ENCODE measurements around the gene UNC93B1.
"Not testable (repeated sequence)": the region's sequence is repeated elsewhere in the genome, so short reads cannot be mapped to it uniquely, and the experiment has no call there.

UNC93B1 gene

DNA sequence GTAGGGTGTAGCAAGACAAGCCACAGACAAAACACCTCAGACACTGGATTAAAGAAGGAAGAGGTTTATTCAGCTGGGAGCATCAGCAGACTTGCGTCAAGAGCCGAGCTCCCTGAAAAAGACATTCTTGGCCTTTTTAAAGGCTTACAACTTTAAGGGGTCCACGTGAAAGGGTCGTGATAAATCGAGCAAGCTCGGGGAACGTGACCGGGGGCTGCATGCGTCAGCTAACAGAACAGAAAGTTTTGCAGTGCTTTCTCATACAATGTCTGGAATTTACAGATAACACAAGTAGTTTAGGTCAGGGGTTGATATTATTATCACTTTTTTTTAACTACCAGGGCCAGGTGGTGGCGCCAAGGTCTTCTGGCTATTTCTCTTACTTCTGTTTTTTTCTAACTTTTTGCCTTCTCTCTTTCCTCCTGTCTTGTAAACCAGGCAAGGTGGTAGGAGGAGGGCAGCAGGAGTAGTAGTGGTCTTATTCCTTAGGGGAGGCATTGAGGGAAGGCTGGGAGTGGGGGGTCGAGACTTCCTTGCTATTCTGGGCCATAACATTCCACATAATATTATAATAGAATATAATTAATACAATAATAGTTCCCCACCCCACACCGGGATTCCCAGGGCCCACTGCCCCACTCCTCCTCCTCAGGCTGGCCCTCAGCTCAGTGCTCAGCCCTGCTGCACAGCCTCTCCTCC is 5.6 kb upstream of the UNC93B1 start:
- no peak for DNase-seq (ENCODE audit: low spot score)

DNA sequence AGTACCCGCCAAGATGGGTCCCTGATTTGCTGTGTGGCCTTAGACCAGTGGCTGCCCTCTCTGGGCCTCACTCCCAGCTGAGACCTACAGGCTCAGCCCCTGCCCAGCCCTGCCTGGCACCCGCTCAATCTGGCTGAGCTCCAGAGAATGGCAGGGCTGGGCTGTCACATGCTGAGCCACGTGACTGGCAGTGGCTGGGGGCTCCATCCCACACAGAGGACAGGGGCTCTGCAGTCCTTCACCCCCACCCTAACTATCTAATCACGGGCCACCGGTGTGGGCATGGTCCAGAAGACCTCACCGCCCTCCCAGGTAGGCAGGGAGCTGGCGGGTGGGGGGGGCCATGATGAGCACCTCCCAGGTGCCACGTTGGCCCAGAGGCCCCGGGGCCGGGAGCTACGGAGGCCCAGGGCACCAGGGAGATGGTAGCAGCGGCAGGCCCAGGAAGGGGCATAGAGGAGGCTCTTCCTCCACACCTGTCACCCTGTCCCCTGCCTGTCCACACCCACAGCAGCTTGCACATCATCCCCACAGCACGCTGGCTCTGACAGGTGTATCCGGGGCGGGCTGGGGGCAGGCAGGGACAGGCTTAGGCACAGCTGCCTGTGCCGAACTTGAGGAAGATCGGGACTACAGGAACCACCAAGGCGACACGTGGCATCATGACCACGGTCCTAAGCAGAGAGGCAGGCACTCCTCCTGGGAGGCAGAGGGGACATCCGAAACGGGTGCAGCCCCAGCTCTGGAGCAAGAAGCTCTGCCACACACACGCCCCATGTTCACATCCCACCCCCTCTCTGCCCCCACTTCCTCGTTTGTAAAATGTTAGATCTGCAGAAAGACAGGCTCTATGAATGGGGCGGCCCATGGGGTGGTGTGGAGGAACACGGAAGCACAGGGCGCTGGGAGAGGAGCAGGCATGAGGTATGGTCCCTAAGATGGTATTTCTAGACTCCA is 4.8 kb upstream of the UNC93B1 start:
- no peak for DNase-seq (ENCODE audit: low spot score)

DNA sequence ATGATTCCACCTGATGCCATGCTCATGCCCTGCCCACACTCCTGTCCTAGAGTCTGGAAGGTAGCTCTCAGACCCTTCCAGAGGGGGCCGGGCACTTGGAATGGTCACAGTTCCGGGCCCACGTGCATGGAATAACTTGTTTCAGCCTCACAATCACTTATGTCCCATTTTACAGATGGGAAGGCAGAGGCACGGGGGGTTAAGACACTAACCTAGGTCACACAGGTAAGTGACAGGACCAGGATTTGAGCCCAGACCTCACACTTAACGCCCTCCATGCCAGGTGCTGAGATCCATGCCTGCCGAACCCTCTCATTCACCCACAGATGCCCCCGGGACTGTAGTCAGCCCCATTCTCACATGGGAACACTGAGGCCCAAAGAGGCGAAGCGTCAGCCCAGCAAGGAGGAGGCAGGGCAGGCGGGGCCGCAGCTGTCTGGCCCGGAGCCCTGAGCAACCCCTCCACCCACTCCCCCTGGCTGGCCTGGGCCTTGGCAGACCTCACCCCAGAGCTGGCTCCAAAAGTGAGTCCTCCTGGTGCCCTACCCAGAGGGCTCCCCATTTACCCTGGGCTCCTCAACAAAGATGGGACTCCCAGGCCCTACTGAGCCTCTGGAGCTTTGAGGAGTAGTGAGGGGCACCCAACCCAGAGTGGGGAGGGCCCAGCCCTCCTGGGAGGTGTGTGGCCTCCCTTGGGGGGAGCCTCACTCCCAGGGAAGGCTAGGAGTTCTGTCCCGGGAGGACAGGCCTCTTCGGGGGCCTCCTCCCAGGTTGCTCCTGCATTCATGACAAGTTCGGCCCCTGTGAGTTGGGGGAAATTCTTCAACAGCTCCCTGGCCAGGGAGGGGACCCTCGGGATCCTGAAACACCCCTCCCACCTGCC is 3.8 kb upstream of the UNC93B1 start:
- no peak for DNase-seq (ENCODE audit: low spot score)

DNA sequence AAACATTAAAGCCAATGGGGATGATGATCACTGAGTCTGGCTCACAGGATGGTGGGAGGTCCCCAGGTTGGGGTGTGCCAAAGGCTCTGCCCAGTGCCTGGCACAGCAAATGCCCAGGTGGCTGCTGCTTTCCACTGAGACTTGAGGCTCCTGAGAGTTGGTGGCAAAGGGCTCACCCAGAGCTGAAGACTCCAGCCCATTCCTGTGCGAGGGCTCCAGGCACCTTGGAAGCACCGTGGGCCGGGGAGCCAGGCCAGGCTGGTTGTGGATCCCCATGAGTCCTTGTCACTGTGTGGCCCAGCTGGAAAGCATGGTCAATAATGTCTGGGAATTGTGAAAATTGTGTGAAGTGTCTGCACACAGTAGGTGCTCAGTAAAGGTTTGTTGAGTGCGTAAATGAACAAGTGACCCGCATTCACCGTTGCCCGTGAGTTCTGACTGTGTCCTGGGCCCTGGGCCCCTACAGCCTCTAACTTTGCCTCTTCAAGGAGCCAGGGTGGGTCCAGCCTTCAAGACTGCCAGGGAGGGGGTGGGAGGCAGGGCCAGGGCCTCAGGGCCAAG is 2.8 kb upstream of the UNC93B1 start:
- no peak for DNase-seq (ENCODE audit: low spot score)

DNA sequence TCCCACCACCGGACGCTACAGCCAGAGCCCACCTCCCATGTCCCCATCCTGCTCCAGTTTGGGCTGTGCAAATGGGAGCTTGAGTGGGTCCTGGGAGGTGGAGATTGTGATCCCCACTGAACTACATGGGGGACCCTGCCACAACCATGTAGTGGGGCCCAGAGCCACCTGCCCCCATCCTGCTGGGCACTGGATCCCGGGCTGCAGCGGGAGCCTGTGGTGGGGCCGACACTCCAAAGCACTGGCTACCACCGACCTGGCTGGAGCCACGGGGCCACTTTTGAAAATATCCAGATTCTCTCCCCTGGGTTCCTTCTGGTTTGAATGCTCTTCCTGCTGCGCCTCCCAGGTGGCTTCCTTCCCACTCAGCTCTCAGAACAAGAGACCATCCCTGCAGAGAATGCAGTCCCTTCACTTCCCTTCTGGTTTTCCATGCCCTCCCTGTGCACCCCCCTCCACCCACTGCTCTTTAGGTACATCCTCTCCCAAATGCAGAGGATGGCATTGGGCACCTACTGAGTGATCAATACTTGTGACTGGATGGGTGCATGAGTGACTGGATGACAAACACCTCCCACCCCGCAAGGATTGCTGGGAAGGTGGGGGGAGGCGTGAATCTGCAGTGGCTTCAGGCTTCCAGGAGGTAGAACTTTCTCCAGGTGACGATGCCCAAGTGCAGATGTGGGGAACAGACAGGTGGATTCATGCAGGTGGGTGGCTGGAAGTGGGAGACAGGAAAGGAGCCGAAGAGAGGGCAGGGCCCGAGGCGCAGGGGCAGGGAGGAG is 846 bp upstream of the UNC93B1 start:
- DNase-seq (ENCODE audit: low spot score) = no peak

DNA sequence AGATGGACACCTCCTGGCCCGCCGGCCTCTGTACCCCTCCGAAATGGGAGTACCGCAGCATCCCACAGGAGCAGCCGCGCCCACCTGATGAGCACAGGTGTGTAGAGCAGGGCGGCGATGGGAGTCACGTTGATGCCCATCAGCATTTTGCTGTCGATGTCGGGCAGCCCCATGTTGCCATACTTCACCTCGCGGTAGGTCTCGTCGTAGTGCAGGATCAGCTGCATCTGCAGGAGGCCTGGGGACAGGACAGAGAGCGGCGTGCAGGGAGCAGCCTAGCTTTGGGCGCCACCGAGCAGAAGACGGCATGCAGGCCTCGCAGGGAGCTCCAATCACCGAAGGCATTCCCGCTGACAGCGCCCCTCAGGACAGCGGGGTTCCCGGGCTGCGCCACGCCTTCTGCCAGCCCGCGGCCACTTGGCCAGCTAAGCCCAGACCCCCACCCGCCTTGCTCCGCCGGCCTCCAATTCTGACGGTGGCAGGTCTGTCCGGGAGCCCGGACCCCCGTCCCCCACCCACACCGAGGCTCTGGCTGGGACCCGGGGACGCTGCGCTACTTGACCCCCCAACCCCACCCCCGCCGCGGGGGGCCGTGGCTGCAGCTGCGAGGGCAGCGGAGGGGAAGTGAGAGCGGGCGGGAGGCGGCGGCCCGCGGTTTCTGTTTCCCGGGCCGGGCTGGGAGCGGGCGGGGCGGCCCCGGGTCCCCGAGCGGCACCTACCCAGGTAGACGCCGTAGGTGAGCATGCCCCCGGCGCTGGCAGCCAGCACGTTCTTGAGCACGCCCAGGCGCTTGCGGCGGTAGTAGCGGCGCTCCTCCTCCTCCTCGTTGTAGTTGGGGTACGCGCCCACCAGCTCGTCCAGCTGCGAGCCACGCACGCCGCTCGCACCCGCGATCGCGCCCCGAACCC is 705 bp downstream of the UNC93B1 start:
- DNase-seq (ENCODE audit: low spot score) = no peak

DNA sequence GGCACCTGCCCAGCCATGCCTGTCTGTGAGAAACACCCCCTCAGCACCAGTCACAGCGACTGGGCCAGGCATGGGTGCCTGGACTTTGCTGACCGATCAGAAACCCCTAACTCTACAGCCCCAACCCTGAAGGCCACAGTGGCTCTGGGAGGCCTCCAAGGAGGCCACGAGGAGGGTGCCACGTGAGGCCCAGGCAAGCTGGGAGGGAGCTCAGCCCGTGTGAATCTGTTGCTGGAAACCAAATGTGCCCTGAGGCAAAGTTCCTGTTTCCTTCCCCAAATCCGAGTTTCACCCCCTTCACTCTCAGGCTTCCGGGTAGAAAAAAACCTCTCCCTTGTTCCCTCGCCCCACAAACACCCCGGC is 1.3 kb downstream of the UNC93B1 start:
- DNase-seq (ENCODE audit: low spot score) = no peak

DNA sequence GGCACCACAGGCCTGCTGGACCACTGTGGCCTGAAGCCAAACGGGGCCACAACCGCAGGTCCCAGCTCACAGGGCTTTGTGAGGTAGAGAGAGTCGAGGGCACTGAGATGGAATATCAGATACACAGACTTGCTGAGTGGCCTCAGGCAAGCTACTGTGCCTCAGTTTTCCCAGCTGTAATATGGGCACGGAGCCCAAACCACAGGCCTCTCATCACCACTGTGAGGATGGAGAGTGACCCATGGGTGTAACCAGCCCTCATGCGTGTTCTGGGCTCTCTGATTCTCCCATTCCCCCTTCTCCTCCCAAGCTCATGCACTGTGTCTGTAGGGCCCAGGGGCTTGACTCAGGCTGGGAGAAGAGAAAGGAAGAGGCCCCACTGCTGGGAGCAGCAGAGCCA is 4.2 kb downstream of the UNC93B1 start:
- no peak for DNase-seq (ENCODE audit: low spot score)

DNA sequence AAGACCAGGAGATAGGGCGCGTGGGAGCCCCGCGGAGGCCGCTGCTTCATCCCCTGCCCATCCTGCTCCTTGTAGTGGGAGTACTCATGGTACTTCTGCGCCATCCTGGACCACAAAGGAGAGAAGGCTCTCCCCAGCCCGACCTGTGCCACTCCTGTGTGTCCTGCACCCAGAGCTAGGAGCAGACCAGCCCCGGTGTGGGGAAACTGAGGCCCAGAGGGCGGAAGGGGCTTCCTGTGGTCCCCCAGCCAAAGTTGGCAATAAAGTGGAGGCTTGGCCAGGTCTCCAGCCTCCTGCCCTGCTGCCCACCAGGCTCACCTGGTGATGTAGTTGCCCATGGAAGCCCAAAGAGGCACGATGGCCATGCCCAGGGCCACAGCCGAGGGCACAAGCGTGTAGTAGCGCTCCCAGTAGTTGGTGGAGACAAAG is 4.7 kb downstream of the UNC93B1 start:
- DNase-seq (ENCODE audit: low spot score) = no peak

DNA sequence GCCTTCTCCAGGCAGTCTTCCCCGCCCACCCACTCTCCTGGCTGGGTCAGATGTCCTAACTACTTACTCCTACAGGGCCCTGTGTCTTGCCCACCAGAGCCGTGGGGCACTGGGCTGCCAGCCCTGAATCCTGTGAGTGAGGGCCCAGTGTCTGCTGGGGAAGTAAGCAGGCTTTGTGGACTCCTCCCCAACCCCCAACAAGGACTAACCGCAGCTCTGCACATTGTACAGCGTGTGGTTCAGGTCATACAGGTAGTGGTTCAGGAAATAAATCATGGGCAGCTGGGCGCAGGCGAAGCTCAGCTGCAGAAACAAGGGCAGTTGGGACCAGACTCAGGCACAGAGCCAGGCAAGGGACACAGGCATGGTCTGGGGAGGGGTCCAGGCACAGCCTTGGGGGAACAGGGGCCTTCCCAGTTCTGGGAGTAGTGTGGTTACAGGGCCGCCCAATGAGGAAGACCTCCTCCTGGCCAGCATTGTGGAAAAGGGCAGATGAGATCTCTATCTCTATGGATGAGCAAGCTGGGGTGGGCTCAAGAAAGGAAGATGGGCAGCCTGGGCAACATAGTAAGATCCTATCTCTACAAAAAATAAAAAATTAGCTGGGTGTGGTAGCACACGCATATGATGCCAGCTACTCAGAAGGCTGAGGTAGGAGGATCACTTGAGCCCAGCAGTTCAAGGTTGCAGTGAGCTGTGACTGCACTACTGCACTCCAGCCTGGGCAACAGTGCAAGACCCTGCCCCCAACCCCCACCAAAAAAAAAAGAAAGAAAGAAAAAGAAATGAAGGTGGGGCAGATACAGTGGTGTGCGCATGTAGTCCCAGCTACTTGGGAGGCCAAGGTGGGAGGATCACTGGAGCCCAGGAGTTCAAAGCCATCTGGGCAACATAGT is 5.5 kb downstream of the UNC93B1 start:
- no peak for DNase-seq (ENCODE audit: low spot score)

DNA sequence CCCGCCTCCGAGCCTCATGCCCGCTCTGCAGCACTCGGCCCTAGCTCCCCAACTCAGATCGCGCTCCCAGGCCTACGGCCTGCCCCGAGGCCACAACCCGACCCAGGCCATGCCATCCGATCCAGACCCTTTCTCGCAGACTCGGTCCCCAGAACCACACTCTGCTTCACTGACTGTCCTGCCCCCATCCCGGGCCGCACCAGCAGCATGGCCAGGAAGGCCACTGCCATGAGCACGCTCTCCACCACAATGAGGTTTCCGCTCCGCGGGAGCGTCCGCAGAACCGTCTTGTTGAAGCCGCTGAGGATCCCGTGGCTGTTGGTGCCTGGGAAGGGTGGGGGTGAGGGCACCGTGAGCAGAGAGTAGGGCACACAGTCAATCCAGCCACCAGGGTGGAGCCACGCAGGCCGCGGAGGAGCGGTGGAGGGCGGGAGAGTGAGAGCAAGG is 6.4 kb downstream of the UNC93B1 start:
- no peak for DNase-seq (ENCODE audit: low spot score)

DNA sequence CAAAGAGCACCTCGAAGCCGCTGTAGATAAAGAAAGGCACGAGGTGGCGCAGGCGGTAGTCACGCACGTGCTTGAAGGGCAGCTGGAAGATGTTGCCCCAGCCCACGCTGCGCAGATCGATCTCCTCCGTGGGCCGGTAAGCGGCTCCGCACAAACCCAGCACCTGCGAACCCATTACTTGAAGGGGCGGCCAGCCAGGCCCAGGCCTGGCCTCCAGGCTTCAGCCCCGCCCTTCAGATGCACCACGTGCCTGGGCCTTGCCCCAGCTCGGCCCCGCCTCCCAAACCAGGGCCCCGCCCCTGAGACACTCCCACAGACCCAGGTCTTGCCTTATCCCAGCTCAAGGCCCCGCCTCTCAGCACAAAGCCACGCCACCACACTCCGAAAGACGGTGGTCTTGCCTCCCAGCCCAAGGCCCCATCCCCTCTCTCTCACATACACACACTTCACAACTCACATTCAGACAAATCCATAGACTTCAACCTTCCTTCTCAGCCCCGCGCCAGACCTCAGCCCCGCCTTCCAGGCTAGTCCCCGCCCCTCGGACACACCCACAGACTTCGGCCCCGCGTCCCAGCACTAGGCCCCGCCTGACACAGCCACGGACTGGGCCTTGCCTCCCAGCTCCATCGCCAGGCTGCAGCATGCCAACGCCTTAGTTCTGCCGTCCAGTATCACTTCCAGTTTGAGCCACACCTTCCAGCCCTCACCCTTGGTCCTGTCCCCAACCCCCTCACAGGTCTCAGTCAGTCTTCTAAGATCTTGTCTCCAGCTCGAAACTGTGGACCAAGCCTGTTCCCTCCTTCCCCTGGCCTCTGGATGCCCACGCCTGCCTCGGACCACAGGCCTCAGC is 7.0 kb downstream of the UNC93B1 start:
- DNase-seq (ENCODE audit: low spot score) = no peak

DNA sequence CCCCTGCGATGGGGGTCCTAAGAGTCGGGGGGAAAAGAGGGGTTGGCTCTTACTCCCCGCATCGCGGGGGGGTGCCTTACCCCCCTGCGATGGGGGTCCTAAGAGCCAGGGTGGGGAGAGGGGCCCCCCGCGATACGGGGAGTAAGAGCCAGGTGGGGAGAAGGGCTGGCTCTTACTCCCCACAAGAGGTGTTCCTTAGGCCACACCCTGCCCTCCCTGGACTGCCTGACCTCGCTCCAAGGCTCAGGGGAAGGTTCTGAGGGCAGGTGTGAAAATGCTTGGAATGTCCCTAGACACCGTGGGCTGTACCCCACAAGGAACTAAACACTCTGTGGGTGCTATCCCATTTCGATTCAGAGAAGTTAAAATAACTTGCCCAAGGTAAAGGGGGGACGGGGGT is 7.8 kb downstream of the UNC93B1 start:
- no peak for DNase-seq (ENCODE audit: low spot score)

DNA sequence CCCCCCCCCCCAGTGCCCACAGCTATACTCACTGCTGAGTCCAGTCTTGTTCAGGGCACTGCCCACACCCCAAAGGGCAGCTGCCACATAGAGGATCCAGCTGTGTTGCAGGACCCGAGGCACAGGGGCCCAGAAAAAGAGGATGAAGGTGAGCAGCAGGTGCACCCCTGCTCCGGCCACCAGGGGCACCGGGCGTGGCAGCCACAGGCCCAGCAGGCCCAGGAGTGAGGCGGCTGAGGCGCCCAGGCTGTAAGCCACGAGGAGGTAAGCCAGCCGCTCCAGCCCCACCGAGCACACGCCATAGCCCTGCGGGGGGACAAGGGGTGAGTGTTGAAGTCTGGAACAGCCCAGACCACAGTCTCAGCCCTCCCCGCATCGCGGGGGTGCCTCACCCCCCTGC is 8.3 kb downstream of the UNC93B1 start:
- not testable (repeated sequence) for DNase-seq (ENCODE audit: low spot score)

DNA sequence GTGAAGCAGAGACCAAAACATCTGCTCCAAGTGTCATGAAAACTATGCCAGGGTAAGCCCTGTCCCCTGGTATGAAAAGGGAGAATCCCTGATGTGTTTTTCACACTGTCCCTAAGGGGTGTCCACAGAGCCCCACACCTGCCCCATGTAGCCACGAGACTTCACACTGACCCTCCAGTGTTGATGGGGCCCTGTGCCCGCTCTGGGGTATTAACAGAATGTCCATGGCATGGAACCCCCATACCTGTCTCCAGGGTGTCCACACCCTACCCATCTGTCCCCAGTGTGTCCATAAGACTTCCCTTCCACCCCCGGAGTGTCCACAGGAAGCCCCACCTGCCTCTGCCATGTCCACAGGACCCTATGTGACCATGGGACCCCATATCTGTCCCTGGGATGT is 8.8 kb downstream of the UNC93B1 start:
- not testable (repeated sequence) for DNase-seq (ENCODE audit: low spot score)

DNA sequence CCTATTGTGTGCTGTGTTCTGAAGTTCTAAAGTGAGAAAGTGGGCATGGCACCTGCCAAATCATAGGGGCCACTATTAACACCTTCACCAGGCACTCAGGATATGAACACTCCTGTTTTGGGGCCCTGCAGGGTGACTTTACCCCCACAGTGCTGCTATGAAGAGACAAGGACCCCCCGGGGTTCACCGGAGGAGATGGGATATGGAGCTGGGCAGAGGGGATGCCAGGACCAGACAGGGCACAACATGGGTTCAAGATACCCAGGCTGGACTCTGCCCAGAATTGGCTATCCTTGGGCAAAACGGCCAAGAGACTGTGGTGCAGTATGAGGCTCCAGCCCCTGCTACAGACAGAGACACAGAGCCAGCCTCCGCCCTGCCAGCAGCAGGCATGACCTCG is 9.5 kb downstream of the UNC93B1 start:
- not testable (repeated sequence) for DNase-seq (ENCODE audit: low spot score)

DNA sequence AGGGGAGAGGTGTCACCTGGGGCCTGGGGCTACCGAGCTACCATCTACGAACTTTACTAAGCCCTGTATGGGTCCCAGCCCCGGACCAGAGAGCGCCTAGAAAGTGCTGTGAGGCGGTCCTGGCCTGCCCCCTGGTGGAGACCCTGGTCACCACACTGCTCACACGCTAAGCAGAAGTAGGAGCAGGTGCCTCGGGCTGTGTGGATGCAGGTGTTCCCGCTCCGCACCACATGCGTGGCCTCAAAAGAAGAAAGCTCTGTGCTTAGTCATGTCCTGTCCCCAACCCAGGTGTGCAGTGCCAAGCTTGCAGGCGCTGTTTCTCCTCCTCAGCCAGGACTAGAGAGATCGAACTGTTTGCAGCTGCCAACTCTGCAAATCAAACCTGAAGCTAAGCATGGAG is 10.1 kb downstream of the UNC93B1 start:
- not testable (repeated sequence) for DNase-seq (ENCODE audit: low spot score)
